SK-N-MC (cell line): ENCODE results near the gene MMP15.

Source experiments
- EZH2 ChIP-seq: fragments of 200-600 bp; sonication (generic); IDR thresholded peaks from one replicate; pipeline ENCODE4 v1.6.1; 2017; ENCODE audit warnings: antibody characterized with exemption
- FOXP2 ChIP-seq: optimal IDR thresholded peaks from 2 replicates; pipeline ENCODE3; 2011; ENCODE audit warnings: mild to moderate bottlenecking, moderate library complexity; ENCODE audit not compliant: insufficient read depth; ENCODE audit errors: extremely low read length, control extremely low read depth
- POLR2AphosphoS5 ChIP-seq: IDR thresholded peaks from 2 replicates; pipeline ENCODE4 v1.6.1; 2012; ENCODE audit warnings: mild to moderate bottlenecking, low read depth, low read length, borderline replicate concordance

GRCh38 chr16:58039829-58040495, 14.4 kb downstream of the MMP15 start:
- TF ChIP-seq POLR2AphosphoS5 (no peak), EZH2 (no peak), FOXP2 (no peak)
